ENCODE data around the gene CD58.

Gene CD58

GRCh38 chr1:116538544-116538943 is 32.3 kb downstream of the CD58 start:
- DNase-seq: peak in 1 of 2 donors; percentile 36

GRCh38 chr1:116537898-116538297 is 32.9 kb downstream of the CD58 start:
- no peak for DNase-seq

- DNase-seq: no peak
These were observed 33.6 kb downstream of the CD58 start for GRCh38 chr1:116537040-116537831.

- DNase-seq: no peak
These were observed 36.6 kb downstream of the CD58 start for GRCh38 chr1:116534014-116534739.

GRCh38 chr1:116533429-116533820 is 37.4 kb downstream of the CD58 start:
- no peak for DNase-seq

GRCh38 chr1:116532671-116533428 is 38.0 kb downstream of the CD58 start:
- no peak for DNase-seq

GRCh38 chr1:116531917-116532316 is 38.9 kb downstream of the CD58 start:
- DNase-seq: no peak

- DNase-seq: no peak
These were observed 41.1 kb downstream of the CD58 start for GRCh38 chr1:116529681-116530080.

GRCh38 chr1:116529199-116529631 is 41.6 kb downstream of the CD58 start:
- no peak for DNase-seq

GRCh38 chr1:116528329-116529083 is 42.3 kb downstream of the CD58 start:
- no peak for DNase-seq

- no peak for DNase-seq
These were observed 45.4 kb downstream of the CD58 start for GRCh38 chr1:116525440-116525839.

- DNase-seq: no peak
These were observed 49.6 kb downstream of the CD58 start for GRCh38 chr1:116521186-116521585.

GRCh38 chr1:116518400-116518799 is 52.4 kb downstream of the CD58 start:
- DNase-seq: no peak

- DNase-seq: no peak
These were observed 54.2 kb downstream of the CD58 start for GRCh38 chr1:116516631-116517030.

- DNase-seq: peak in 1 of 2 donors; percentile 10
These were observed 55.1 kb downstream of the CD58 start for GRCh38 chr1:116515702-116516101.

- peak; percentile 54 to 61 for DNase-seq
These were observed 55.9 kb downstream of the CD58 start for GRCh38 chr1:116514708-116515525.

- no peak for DNase-seq
These were observed 56.9 kb downstream of the CD58 start for GRCh38 chr1:116513956-116514355.

GRCh38 chr1:116511459-116512019 is 59.3 kb downstream of the CD58 start:
- DNase-seq: no peak

GRCh38 chr1:116510361-116510760 is 60.5 kb downstream of the CD58 start:
- no peak for DNase-seq

- peak; percentile 45 for DNase-seq
These were observed 61.5 kb downstream of the CD58 start for GRCh38 chr1:116508984-116509980.

All from stimulated activated CD4-positive, alpha-beta T cell treated with anti-CD3 and anti-CD28 coated beads, Interleukin-2, amount 100 ng/mL, for 24 hours (primary cell).